Vagina (tissue), 2 donors: Measurements from ENCODE around the gene USP54. TPM values are rescaled to one million over a fixed set of nuclear protein-coding genes. Genes with fewer than 3 reads are reported as not detected.

Source experiments
- DNase-seq, 2 donors: peaks; one replicate each; pipeline ENCODE4 v3.0.0-alpha.2; 2017; ENCODE audit errors: extremely low spot score in 2 of 2
- H3K27ac ChIP-seq: fragments of 200-600 bp; sonication (generic); one replicate; pipeline ENCODE4 v1.5.1; 2019
- H3K27me3 ChIP-seq: fragments of 200-600 bp; sonication (generic); one replicate; pipeline ENCODE4 v1.5.1; 2019
- H3K36me3 ChIP-seq, 2 donors: fragments of 200-600 bp; sonication (generic); one replicate each; pipeline ENCODE4 v1.5.1; 2017 to 2019
- H3K4me1 ChIP-seq: fragments of 200-600 bp; sonication (generic); one replicate; pipeline ENCODE4 v1.5.1; 2019
- H3K4me3 ChIP-seq, 2 donors: fragments of 200-600 bp; sonication (generic); 1 replicate in 1 of 2; 2 replicates in 1 of 2; pipeline ENCODE4 v1.5.1; 2016 to 2019
- H3K9me3 ChIP-seq: fragments of 200-600 bp; sonication (generic); one replicate; pipeline ENCODE4 v1.5.1; 2019
- CTCF ChIP-seq, 3 experiments: fragments of 450-650 bp in 2 of 3; fragments of 200-600 bp in 1 of 3; sonication (generic) in 1 of 3; IDR thresholded peaks; one replicate each; pipeline ENCODE4 v1.5.1; 2017 to 2019; ENCODE audit warnings: antibody characterized with exemption in 3 of 3, mild to moderate bottlenecking in 2 of 3, moderate library complexity in 2 of 3
- POLR2A ChIP-seq, 2 donors: fragments of 450-650 bp; IDR thresholded peaks; one replicate each; pipeline ENCODE4 v1.6.1; 2017; ENCODE audit warnings: antibody characterized with exemption in 2 of 2, mild to moderate bottlenecking in 2 of 2, moderate library complexity in 2 of 2
- POLR2AphosphoS5 ChIP-seq, 2 donors: sonication (generic); formaldehyde crosslinking; IDR thresholded peaks; one replicate each; pipeline ENCODE4 v1.9.0; 2017; ENCODE audit warnings: antibody characterized with exemption in 2 of 2, mild to moderate bottlenecking in 2 of 2, low read depth in 1 of 2; ENCODE audit not compliant: insufficient read depth in 1 of 2
- intact Hi-C: fragments of 100-400 bp; cut with DNase I; formaldehyde crosslinking; loops from one replicate; pipeline ENCODE4 v1.15.1; 2023
- total RNA-seq: library from RNA; depleted of rRNA; stranded (reverse); fragments of >200 nt; gene quantifications from one replicate; pipeline ENCODE4 v1.2.3, GENCODE V29; 2016

Gene USP54
- total RNA-seq, 1 donor from 2014 or later = 27.7 TPM

GRCh38 chr10:73522263-73522662 is 68.9 kb downstream of the USP54 start:
- Histone ChIP-seq H3K4me3 (no peak overlapping the region), H3K36me3 (peaks cover 0 to 72% of the 10 kb centered on the region in 2 donors), H3K4me1 (no peaks in the 10 kb centered on the region), H3K27ac (no peak overlapping the region), H3K9me3 (no peaks in the 10 kb centered on the region), H3K27me3 (no peaks in the 10 kb centered on the region)
- intact Hi-C loops = no loop called here
- TF ChIP-seq POLR2AphosphoS5 (IDR thresholded peaks at IDR 0.05; ENCODE audit: insufficient read depth in 1 of 2, low read depth in 1 of 2) (no peak), CTCF (IDR thresholded peaks at IDR 0.05) (no peak), POLR2A (IDR thresholded peaks at IDR 0.05) (no peak)
- no peak for DNase-seq

- no peaks in the 10 kb centered on the region for H3K9me3 ChIP-seq
- no peak overlapping the region for H3K4me3 ChIP-seq
- H3K4me1 ChIP-seq = no peaks in the 10 kb centered on the region
- peaks cover 0 to 62% of the 10 kb centered on the region in 2 donors for H3K36me3 ChIP-seq
- no peaks in the 10 kb centered on the region for H3K27me3 ChIP-seq
- intact Hi-C loops = no loop called here
- no peak for DNase-seq
- H3K27ac ChIP-seq = no peak overlapping the region
- TF ChIP-seq POLR2A (IDR thresholded peaks at IDR 0.05) = no peak
- no peak for TF ChIP-seq CTCF (IDR thresholded peaks at IDR 0.05)
- TF ChIP-seq POLR2AphosphoS5 (IDR thresholded peaks at IDR 0.05; ENCODE audit: insufficient read depth in 1 of 2, low read depth in 1 of 2) = no peak
These were observed 71.8 kb downstream of the USP54 start for GRCh38 chr10:73519336-73519735.

- Histone ChIP-seq H3K9me3 (no peaks in the 10 kb centered on the region), H3K27ac (no peak overlapping the region), H3K4me1 (no peaks in the 10 kb centered on the region), H3K27me3 (no peaks in the 10 kb centered on the region), H3K4me3 (no peak overlapping the region), H3K36me3 (peaks cover 0 to 47% of the 10 kb centered on the region in 2 donors)
- intact Hi-C loops = no loop called here
- TF ChIP-seq POLR2AphosphoS5 (IDR thresholded peaks at IDR 0.05; ENCODE audit: insufficient read depth in 1 of 2, low read depth in 1 of 2) (no peak), POLR2A (IDR thresholded peaks at IDR 0.05) (no peak), CTCF (IDR thresholded peaks at IDR 0.05) (no peak)
- DNase-seq = no peak
These were observed 73.8 kb downstream of the USP54 start for GRCh38 chr10:73517166-73517888.

DNA sequence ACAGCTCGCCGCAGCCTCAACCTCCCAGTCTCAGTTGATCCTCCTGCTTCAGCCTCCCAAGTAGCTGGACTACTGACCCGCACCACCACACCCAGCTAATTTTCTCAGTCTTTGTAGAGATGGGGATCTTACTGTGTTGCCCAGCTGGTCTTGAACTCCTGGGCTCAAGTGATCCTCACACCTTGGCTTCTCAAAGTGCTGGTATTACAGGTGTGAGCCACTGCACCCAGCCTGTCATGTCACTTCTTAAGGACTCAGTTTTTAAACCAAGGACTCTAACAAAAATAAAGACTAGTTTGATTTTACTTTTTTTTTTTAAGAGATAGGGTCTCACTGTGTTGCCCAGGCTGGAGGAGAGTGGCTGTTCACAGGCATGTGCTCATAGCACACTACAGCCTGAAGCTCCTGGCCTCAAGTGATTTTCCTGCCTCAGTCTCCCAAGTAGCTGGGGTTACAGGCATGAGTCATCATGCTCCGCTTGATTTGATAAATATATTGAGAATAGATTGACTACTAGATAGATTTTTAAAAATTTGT is 78.9 kb downstream of the USP54 start:
- peaks cover 0 to 26% of the 10 kb centered on the region in 2 donors for H3K36me3 ChIP-seq
- no peaks in the 10 kb centered on the region for H3K27me3 ChIP-seq
- TF ChIP-seq POLR2A (IDR thresholded peaks at IDR 0.05) (no peak), CTCF (IDR thresholded peaks at IDR 0.05) (no peak), POLR2AphosphoS5 (IDR thresholded peaks at IDR 0.05; ENCODE audit: insufficient read depth in 1 of 2, low read depth in 1 of 2) (no peak)
- intact Hi-C loops = no loop called here
- no peak overlapping the region for H3K4me3 ChIP-seq
- no peak overlapping the region for H3K27ac ChIP-seq
- DNase-seq = no peak
- no peaks in the 10 kb centered on the region for H3K4me1 ChIP-seq
- no peaks in the 10 kb centered on the region for H3K9me3 ChIP-seq

- H3K27me3 ChIP-seq = no peaks in the 10 kb centered on the region
- H3K9me3 ChIP-seq = no peaks in the 10 kb centered on the region
- H3K4me3 ChIP-seq = no peak overlapping the region
- DNase-seq = no peak
- H3K27ac ChIP-seq = no peak overlapping the region
- TF ChIP-seq POLR2AphosphoS5 (IDR thresholded peaks at IDR 0.05; ENCODE audit: insufficient read depth in 1 of 2, low read depth in 1 of 2) (no peak), CTCF (IDR thresholded peaks at IDR 0.05) (no peak), POLR2A (IDR thresholded peaks at IDR 0.05) (no peak)
- H3K4me1 ChIP-seq = no peaks in the 10 kb centered on the region
- intact Hi-C loops = no loop called here
- peaks cover 0 to 20% of the 10 kb centered on the region in 2 donors for H3K36me3 ChIP-seq
These were observed 81.4 kb downstream of the USP54 start for GRCh38 chr10:73509695-73510094.
